GM06990 (cell line): Measurements from ENCODE around the gene DNAJC5.
"Not testable (repeated sequence)": the region's sequence is repeated elsewhere in the genome, so short reads cannot be mapped to it uniquely, and the experiment has no call there.

Experiments
- DNase-seq: peaks from one replicate; pipeline ENCODE4 v3.0.0-alpha.2; 2011; ENCODE audit not compliant: insufficient read length; ENCODE audit errors: extremely low read depth
- H3K27me3 ChIP-seq: replicated peaks from 2 replicates; pipeline ENCODE4 v1.6.0; 2011; ENCODE audit warnings: low read length; ENCODE audit not compliant: control insufficient read depth, insufficient read depth
- H3K36me3 ChIP-seq: 2 replicates; pipeline ENCODE4 v1.5.1; 2011; ENCODE audit warnings: low read length; ENCODE audit not compliant: control insufficient read depth, insufficient read depth
- H3K4me3 ChIP-seq: replicated peaks from 2 replicates; pipeline ENCODE4 v1.5.1; 2011; ENCODE audit warnings: low read depth, mild to moderate bottlenecking, control low read depth, low read length
- CTCF ChIP-seq: IDR thresholded peaks from 2 replicates; pipeline ENCODE4 v1.5.1; 2011; ENCODE audit warnings: low read length, control low read depth, mild to moderate bottlenecking, inconsistent platforms; ENCODE audit not compliant: insufficient read depth, poor library complexity, severe bottlenecking

Gene DNAJC5

GRCh38 chr20:63923651-63924050, 28.7 kb downstream of the DNAJC5 start:
- peaks cover 14% of the 10 kb centered on the region for H3K36me3 ChIP-seq
- no peak for TF ChIP-seq CTCF
- DNase-seq = no peak
- no peaks in the 10 kb centered on the region for H3K27me3 ChIP-seq
- H3K4me3 ChIP-seq = no peak overlapping the region

GRCh38 chr20:63924241-63924640, 29.3 kb downstream of the DNAJC5 start:
- Histone ChIP-seq H3K4me3 (no peak overlapping the region), H3K27me3 (no peaks in the 10 kb centered on the region), H3K36me3 (peaks cover 18% of the 10 kb centered on the region)
- DNase-seq = no peak
- no peak for TF ChIP-seq CTCF

GRCh38 chr20:63926298-63926697, 31.4 kb downstream of the DNAJC5 start:
- Histone ChIP-seq H3K4me3 (no peak overlapping the region), H3K27me3 (no peaks in the 10 kb centered on the region), H3K36me3 (peaks cover 24% of the 10 kb centered on the region)
- no peak for TF ChIP-seq CTCF
- DNase-seq = no peak

GRCh38 chr20:63929071-63929470, 34.1 kb downstream of the DNAJC5 start:
- Histone ChIP-seq H3K4me3 (no peak overlapping the region), H3K27me3 (no peaks in the 10 kb centered on the region), H3K36me3 (peaks cover 41% of the 10 kb centered on the region)
- no peak for DNase-seq
- no peak for TF ChIP-seq CTCF

GRCh38 chr20:63929473-63929883, 34.6 kb downstream of the DNAJC5 start:
- peaks cover 41% of the 10 kb centered on the region for H3K36me3 ChIP-seq
- H3K27me3 ChIP-seq, H3K4me3 ChIP-seq, DNase-seq: not testable (repeated sequence)

- Histone ChIP-seq H3K36me3 (peaks cover 49% of the 10 kb centered on the region), H3K4me3 (no peak overlapping the region), H3K27me3 (no peaks in the 10 kb centered on the region)
- no peak for DNase-seq
- TF ChIP-seq CTCF = no peak
Measured at GRCh38 chr20:63930971-63931553, 36.1 kb downstream of the DNAJC5 start.
